Upper lobe of right lung (tissue), 1 donor: Measurements from ENCODE around the gene GABRB3. TPM values are rescaled to one million over a fixed set of nuclear protein-coding genes. Genes with fewer than 3 reads are reported as not detected.

Experiments used
- ATAC-seq: fragments of 200-7000 bp; cut with Tn5 transposase; one replicate; pipeline ENCODE4 v1.9.1; 2020; ENCODE audit warnings: mild to moderate bottlenecking, moderate library complexity
- DNase-seq: peaks from one replicate; pipeline ENCODE4 v3.0.0-alpha.2; 2020
- H3K27ac ChIP-seq: fragments of 200-600 bp; one replicate; pipeline ENCODE4 v1.8.0; 2022
- H3K27me3 ChIP-seq: fragments of 200-600 bp; one replicate; pipeline ENCODE4 v1.8.0; 2022; ENCODE audit warnings: mild to moderate bottlenecking
- H3K36me3 ChIP-seq: fragments of 200-600 bp; one replicate; pipeline ENCODE4 v1.8.0; 2022
- H3K4me1 ChIP-seq: fragments of 200-600 bp; one replicate; pipeline ENCODE4 v1.8.0; 2022
- H3K4me3 ChIP-seq: fragments of 200-600 bp; one replicate; pipeline ENCODE4 v1.8.0; 2022; ENCODE audit warnings: mild to moderate bottlenecking
- H3K9me3 ChIP-seq: fragments of 200-600 bp; one replicate; pipeline ENCODE4 v1.8.0; 2022
- intact Hi-C: fragments of 100-400 bp; cut with DNase I; formaldehyde crosslinking; loops from one replicate; pipeline ENCODE4 v1.11.0; 2022
- total RNA-seq: library from RNA; stranded (reverse); fragmentation: NEBNext Ultra II Directional; extraction: Animal tissue kit (Norgen Biotek cat#: 25700); gene quantifications from one replicate; pipeline ENCODE4 v1.2.1, GENCODE V29; 2021
- TF ChIP-seq, protein P1 (sequence below): fragments of 200-600 bp; IDR thresholded peaks from one replicate; pipeline ENCODE4 v1.8.0; 2022; ENCODE audit warnings: antibody characterized with exemption
- donor health status: DM: no; HTN: yes; CAD: no; lungs with severe emphysema.

GABRB3 gene
- total RNA-seq, 1 donor from 2014 or later, result 3.2 TPM

DNA sequence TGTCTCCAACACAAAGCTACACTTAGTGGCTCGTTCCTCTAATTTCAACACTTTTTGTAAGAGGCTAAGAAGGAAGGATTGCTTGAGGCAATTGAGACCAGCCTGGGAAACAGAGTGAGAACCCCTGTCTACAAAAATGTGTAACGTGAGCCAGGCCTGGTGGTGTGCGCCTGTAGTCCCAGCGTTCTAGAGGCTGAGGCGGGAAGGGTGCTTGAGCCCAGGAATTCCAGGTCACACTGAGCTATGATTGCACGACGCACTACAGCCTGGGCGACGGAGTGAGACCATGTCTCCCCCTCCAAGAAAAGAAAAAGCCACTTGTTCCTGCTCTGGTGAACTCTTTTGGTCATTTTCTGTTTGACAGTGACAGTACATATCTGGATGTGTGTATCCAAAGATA, 127.9 kb downstream of the GABRB3 start:
- TF ChIP-seq, protein P1, sequence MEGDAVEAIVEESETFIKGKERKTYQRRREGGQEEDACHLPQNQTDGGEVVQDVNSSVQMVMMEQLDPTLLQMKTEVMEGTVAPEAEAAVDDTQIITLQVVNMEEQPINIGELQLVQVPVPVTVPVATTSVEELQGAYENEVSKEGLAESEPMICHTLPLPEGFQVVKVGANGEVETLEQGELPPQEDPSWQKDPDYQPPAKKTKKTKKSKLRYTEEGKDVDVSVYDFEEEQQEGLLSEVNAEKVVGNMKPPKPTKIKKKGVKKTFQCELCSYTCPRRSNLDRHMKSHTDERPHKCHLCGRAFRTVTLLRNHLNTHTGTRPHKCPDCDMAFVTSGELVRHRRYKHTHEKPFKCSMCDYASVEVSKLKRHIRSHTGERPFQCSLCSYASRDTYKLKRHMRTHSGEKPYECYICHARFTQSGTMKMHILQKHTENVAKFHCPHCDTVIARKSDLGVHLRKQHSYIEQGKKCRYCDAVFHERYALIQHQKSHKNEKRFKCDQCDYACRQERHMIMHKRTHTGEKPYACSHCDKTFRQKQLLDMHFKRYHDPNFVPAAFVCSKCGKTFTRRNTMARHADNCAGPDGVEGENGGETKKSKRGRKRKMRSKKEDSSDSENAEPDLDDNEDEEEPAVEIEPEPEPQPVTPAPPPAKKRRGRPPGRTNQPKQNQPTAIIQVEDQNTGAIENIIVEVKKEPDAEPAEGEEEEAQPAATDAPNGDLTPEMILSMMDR, result no peak
- no peaks in the 10 kb centered on the region for H3K27me3 ChIP-seq
- H3K4me1 ChIP-seq, result no peaks in the 10 kb centered on the region
- no peak for DNase-seq
- no peak overlapping the region for H3K27ac ChIP-seq
- intact Hi-C loops, result no loop called here
- no peaks in the 10 kb centered on the region for H3K9me3 ChIP-seq
- ATAC-seq, result no peak
- no peaks in the 10 kb centered on the region for H3K36me3 ChIP-seq
- H3K4me3 ChIP-seq, result no peak overlapping the region

DNA sequence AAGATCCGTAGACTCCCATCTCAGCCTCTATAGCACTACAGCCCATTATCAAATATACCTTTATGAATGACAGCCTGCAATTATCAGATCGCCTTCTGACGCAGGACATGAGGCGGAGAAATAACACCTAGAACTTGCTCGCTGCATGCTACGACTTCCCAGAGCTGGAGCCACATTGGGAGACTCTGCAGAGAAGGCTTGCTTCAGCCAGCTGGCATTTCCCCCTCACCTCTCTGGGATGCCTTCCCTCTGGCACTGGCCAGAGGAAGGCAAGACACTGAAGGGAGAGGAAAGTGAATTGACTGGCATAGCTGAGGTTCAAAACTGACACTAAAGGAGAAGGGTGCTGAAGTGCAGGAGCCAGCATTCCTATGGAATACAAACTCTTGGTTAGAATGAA, 131.7 kb downstream of the GABRB3 start:
- Histone ChIP-seq H3K27me3 (no peaks in the 10 kb centered on the region), H3K9me3 (no peaks in the 10 kb centered on the region), H3K4me1 (no peaks in the 10 kb centered on the region), H3K4me3 (no peak overlapping the region), H3K27ac (no peak overlapping the region), H3K36me3 (no peaks in the 10 kb centered on the region)
- intact Hi-C loops, result no loop called here
- DNase-seq, result no peak
- no peak for ATAC-seq
- TF ChIP-seq, protein P1, result no peak

DNA sequence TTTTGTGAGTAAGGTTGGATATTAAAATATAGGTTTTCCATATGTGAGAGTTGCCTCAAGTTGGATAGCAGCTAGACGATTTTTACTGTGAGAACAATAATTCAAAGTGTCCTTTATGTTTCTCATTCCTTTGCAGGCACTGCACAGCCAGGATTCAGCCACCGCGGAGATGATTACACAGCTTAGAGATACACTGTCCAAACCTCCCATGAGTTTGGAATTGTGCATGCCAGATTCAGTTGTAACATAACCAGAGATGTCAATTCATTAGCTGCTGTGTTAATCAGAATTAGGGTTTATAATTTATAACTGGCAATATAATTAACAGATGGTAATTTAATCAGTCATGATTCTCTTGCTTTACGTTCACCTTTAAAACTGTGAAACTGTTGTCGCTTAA, 132.3 kb downstream of the GABRB3 start:
- intact Hi-C loops, result no loop called here
- H3K4me3 ChIP-seq, result no peak overlapping the region
- TF ChIP-seq, protein P1, result no peak
- ATAC-seq (no peak), DNase-seq (no peak)
- no peaks in the 10 kb centered on the region for H3K4me1 ChIP-seq
- H3K27ac ChIP-seq, result no peak overlapping the region
- H3K27me3 ChIP-seq, result no peaks in the 10 kb centered on the region
- H3K9me3 ChIP-seq, result no peaks in the 10 kb centered on the region
- no peaks in the 10 kb centered on the region for H3K36me3 ChIP-seq

DNA sequence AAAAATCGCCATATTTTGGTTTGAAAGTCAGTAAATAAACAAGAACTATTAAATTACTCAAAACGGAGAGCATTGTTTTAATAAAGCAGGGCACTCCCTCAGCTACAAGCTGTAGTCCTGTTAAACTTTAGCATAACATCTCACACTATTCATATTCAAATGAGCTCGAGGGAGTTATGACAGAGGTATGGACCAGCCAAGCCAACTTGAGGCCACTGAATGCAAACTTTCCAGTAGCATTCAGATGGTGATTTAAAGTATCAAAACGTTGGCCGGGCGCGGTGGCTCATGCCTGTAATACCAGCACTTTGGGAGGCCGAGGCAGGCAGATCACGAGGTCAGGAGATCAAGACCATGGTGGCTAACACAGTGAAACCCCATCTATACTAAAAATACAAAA, 132.9 kb downstream of the GABRB3 start:
- intact Hi-C loops, result no loop called here
- TF ChIP-seq, protein P1, result no peak
- no peaks in the 10 kb centered on the region for H3K9me3 ChIP-seq

DNA sequence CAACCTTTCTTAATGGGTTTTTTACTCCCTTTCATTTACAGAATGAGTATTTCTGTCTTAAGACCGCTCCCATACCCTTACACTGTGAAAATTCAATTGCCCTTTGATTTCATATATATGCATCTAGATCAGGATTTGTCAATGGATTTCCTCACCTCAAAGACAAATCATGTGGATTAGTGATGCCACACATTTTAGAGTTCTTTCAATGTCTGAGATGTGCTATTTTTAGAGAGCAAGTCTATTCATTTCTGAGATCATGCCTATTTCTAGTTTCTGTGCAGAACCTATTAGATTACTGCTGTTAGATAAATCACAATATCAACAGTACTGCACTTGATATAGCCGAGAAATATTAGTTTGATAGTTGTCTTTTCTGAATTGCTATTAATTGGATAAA, 137.3 kb downstream of the GABRB3 start:
- no peak overlapping the region for H3K4me3 ChIP-seq
- DNase-seq (no peak), ATAC-seq (no peak)
- no peaks in the 10 kb centered on the region for H3K9me3 ChIP-seq
- no peaks in the 10 kb centered on the region for H3K4me1 ChIP-seq
- no peaks in the 10 kb centered on the region for H3K27me3 ChIP-seq
- no peak overlapping the region for H3K27ac ChIP-seq
- intact Hi-C loops, result no loop called here
- no peaks in the 10 kb centered on the region for H3K36me3 ChIP-seq
- TF ChIP-seq, protein P1, result no peak

More for the DNA sequence above, 132.9 kb downstream of the GABRB3 start:
- no peak for DNase-seq
- H3K4me1 ChIP-seq, result no peaks in the 10 kb centered on the region
- ATAC-seq, result no peak
- H3K4me3 ChIP-seq, result no peak overlapping the region
- H3K27me3 ChIP-seq, result no peaks in the 10 kb centered on the region
- H3K27ac ChIP-seq, result no peak overlapping the region
- no peaks in the 10 kb centered on the region for H3K36me3 ChIP-seq

DNA sequence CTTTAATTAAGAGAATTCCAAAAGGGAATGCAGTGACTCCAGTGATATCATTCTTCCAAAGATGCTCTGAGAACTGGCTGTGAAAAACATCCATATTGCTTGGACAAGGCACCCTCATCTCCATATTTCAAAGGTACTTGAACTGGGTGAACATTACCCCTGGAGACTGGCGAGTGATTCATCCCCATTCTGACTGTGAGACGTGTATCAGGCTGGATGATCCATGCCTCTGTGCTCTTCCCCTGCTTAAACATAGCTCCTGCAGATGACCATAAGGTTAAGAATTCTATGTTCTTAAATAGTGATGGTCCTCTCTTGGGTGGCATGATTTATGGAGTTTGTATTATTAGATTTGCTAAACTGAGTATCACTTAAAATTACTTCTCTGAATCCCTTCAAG, 137.8 kb downstream of the GABRB3 start:
- TF ChIP-seq, protein P1, result no peak
- DNase-seq (no peak), ATAC-seq (no peak)
- Histone ChIP-seq H3K4me3 (no peak overlapping the region), H3K4me1 (no peaks in the 10 kb centered on the region), H3K27me3 (no peaks in the 10 kb centered on the region), H3K27ac (no peak overlapping the region), H3K9me3 (no peaks in the 10 kb centered on the region), H3K36me3 (no peaks in the 10 kb centered on the region)
- intact Hi-C loops, result no loop called here
